ENCODE data around the gene NAXE.

The NAXE gene

GRCh38 chr1:156591432-156592157 is at the start of gene NAXE:
Gene NAXE, plus strand, starts transcription at chr1:156591776. Its CDS starts 29 bp downstream, at chr1:156591805.
- no peaks in the 10 kb centered on the region for H3K9me3 ChIP-seq (ENCODE audit: insufficient read depth, low read depth, low read length)
- H3K27me3 ChIP-seq (ENCODE audit: insufficient read depth, low read length) = no peaks in the 10 kb centered on the region
- H3K27ac ChIP-seq (ENCODE audit: low read length) = peak within 1 kb of the TSS; percentile 91
- peak within 1 kb of the TSS; percentile 84 for H3K9ac ChIP-seq (ENCODE audit: low read depth, low read length)
- H3K4me3 ChIP-seq (ENCODE audit: low read length) = peak within 1 kb of the TSS; percentile 78
- H3K4me1 ChIP-seq (ENCODE audit: insufficient read depth, low read length) = peaks cover 11% of the 10 kb centered on the region; the same call in 1 of the 2 replicates
- peaks cover 41% of the 10 kb centered on the region for H3K36me3 ChIP-seq (ENCODE audit: insufficient read depth, low read depth, low read length)

- H3K4me3 ChIP-seq (ENCODE audit: low read length) = no peak overlapping the region
- no peaks in the 10 kb centered on the region for H3K9me3 ChIP-seq (ENCODE audit: insufficient read depth, low read depth, low read length)
- H3K4me1 ChIP-seq (ENCODE audit: insufficient read depth, low read length) = no peaks in the 10 kb centered on the region
- peaks cover 76% of the 10 kb centered on the region for H3K36me3 ChIP-seq (ENCODE audit: insufficient read depth, low read depth, low read length)
- no peaks in the 10 kb centered on the region for H3K27me3 ChIP-seq (ENCODE audit: insufficient read depth, low read length)
- no peak overlapping the region for H3K27ac ChIP-seq (ENCODE audit: low read length)
- no peak overlapping the region for H3K9ac ChIP-seq (ENCODE audit: low read depth, low read length)
Observed at GRCh38 chr1:156543066-156543465, 48.5 kb upstream of the NAXE start.

DNA sequence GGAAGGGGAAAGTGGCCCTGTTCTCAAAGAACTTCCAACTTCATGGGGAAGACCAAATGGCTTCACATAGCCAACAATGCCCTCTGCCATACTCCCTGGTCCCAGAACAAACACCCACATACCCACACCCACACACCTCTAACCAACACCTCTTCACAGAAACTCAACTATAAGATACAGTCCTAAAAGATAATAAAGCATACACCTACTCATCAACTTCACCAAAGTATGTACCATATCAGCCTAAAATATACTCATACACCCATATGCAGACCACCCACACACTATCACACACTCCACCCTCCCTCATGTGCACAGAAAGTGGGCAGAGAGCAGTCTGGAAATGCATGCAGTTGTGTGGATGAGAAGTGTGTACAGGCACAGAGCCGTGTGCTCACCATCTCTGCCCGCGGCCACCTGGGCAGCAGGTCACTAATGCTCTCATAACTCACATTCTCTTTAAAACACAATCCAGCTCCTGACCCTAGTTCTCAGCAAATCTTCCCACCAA is 46.9 kb upstream of the NAXE start:
- Histone ChIP-seq H3K9me3 (ENCODE audit: insufficient read depth, low read depth, low read length) (no peaks in the 10 kb centered on the region), H3K27me3 (ENCODE audit: insufficient read depth, low read length) (no peaks in the 10 kb centered on the region), H3K4me1 (ENCODE audit: insufficient read depth, low read length) (no peaks in the 10 kb centered on the region), H3K9ac (ENCODE audit: low read depth, low read length) (no peak overlapping the region), H3K36me3 (ENCODE audit: insufficient read depth, low read depth, low read length) (peaks cover 73% of the 10 kb centered on the region), H3K4me3 (ENCODE audit: low read length) (no peak overlapping the region), H3K27ac (ENCODE audit: low read length) (no peak overlapping the region)

GRCh38 chr1:156546267-156546666 is 45.3 kb upstream of the NAXE start:
- H3K27me3 ChIP-seq (ENCODE audit: insufficient read depth, low read length) = no peaks in the 10 kb centered on the region
- no peaks in the 10 kb centered on the region for H3K9me3 ChIP-seq (ENCODE audit: insufficient read depth, low read depth, low read length)
- peaks cover 72% of the 10 kb centered on the region for H3K36me3 ChIP-seq (ENCODE audit: insufficient read depth, low read depth, low read length)
- H3K4me3 ChIP-seq (ENCODE audit: low read length) = no peak overlapping the region
- no peaks in the 10 kb centered on the region for H3K4me1 ChIP-seq (ENCODE audit: insufficient read depth, low read length)
- no peak overlapping the region for H3K27ac ChIP-seq (ENCODE audit: low read length)
- H3K9ac ChIP-seq (ENCODE audit: low read depth, low read length) = no peak overlapping the region; the same call in 1 of the 2 replicates

- no peaks in the 10 kb centered on the region for H3K9me3 ChIP-seq (ENCODE audit: insufficient read depth, low read depth, low read length)
- no peak overlapping the region for H3K4me3 ChIP-seq (ENCODE audit: low read length)
- no peaks in the 10 kb centered on the region for H3K27me3 ChIP-seq (ENCODE audit: insufficient read depth, low read length)
- no peak overlapping the region for H3K27ac ChIP-seq (ENCODE audit: low read length)
- H3K4me1 ChIP-seq (ENCODE audit: insufficient read depth, low read length) = no peaks in the 10 kb centered on the region
- H3K36me3 ChIP-seq (ENCODE audit: insufficient read depth, low read depth, low read length) = peaks cover 74% of the 10 kb centered on the region
- H3K9ac ChIP-seq (ENCODE audit: low read depth, low read length) = no peak overlapping the region
Observed at GRCh38 chr1:156547434-156547833, 44.1 kb upstream of the NAXE start.

- H3K27ac ChIP-seq (ENCODE audit: low read length) = no peak overlapping the region
- H3K4me3 ChIP-seq (ENCODE audit: low read length) = no peak overlapping the region
- H3K36me3 ChIP-seq (ENCODE audit: insufficient read depth, low read depth, low read length) = peaks cover 75% of the 10 kb centered on the region
- H3K9me3 ChIP-seq (ENCODE audit: insufficient read depth, low read depth, low read length) = no peaks in the 10 kb centered on the region
- no peak overlapping the region for H3K9ac ChIP-seq (ENCODE audit: low read depth, low read length)
- no peaks in the 10 kb centered on the region for H3K27me3 ChIP-seq (ENCODE audit: insufficient read depth, low read length)
- H3K4me1 ChIP-seq (ENCODE audit: insufficient read depth, low read length) = no peaks in the 10 kb centered on the region
Observed at GRCh38 chr1:156547982-156548381, 43.6 kb upstream of the NAXE start.

- H3K36me3 ChIP-seq (ENCODE audit: insufficient read depth, low read depth, low read length) = peaks cover 72% of the 10 kb centered on the region
- no peak overlapping the region for H3K4me3 ChIP-seq (ENCODE audit: low read length)
- no peak overlapping the region for H3K9ac ChIP-seq (ENCODE audit: low read depth, low read length)
- no peaks in the 10 kb centered on the region for H3K4me1 ChIP-seq (ENCODE audit: insufficient read depth, low read length)
- H3K9me3 ChIP-seq (ENCODE audit: insufficient read depth, low read depth, low read length) = no peaks in the 10 kb centered on the region
- H3K27ac ChIP-seq (ENCODE audit: low read length) = no peak overlapping the region
- H3K27me3 ChIP-seq (ENCODE audit: insufficient read depth, low read length) = no peaks in the 10 kb centered on the region
Observed at GRCh38 chr1:156549390-156549789, 42.2 kb upstream of the NAXE start.

DNA sequence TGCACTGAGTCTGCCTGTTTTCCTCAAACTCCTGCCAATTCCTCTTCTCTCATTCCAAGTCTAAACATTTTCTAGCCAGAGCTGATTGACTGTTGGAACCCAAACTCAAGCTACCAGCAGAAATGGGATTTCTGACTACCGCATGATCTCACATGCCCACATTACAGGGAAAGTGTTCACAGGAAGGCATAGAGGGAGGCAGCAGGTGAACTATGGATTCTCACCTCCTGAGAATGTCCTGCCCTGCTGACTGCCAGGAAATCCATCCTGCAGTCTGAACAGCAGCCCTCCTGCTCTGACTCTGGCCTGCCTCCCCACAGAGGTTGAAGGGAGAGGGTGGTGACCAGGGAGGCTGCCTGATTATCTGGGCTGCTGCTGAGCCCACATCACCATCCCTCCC is 41.7 kb upstream of the NAXE start:
- Histone ChIP-seq H3K27ac (ENCODE audit: low read length) (no peak overlapping the region), H3K9ac (ENCODE audit: low read depth, low read length) (no peak overlapping the region), H3K27me3 (ENCODE audit: insufficient read depth, low read length) (no peaks in the 10 kb centered on the region), H3K36me3 (ENCODE audit: insufficient read depth, low read depth, low read length) (peaks cover 74% of the 10 kb centered on the region), H3K4me3 (ENCODE audit: low read length) (no peak overlapping the region), H3K9me3 (ENCODE audit: insufficient read depth, low read depth, low read length) (no peaks in the 10 kb centered on the region), H3K4me1 (ENCODE audit: insufficient read depth, low read length) (no peaks in the 10 kb centered on the region)

DNA sequence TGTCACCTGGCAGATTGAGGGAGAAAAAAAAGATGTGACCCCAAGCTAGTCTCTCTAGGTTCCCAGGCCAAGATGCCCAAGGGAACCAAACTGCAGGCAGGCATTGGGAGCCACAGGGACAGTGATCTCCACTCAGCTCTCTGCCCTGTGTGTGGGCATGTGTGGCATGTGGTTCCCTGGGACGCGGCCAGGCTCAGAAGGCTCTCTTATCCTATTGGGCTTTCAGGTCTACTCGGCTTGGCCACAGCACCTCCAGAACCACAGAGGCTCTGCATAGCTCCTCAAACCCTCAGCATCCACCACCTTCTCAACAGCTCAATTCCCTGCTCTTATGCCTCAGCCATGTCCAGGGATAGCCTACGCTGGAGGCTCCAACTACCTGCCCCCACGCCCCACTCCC is 41.2 kb upstream of the NAXE start:
- Histone ChIP-seq H3K27ac (ENCODE audit: low read length) (no peak overlapping the region), H3K4me1 (ENCODE audit: insufficient read depth, low read length) (no peaks in the 10 kb centered on the region), H3K27me3 (ENCODE audit: insufficient read depth, low read length) (no peaks in the 10 kb centered on the region), H3K9ac (ENCODE audit: low read depth, low read length) (no peak overlapping the region), H3K36me3 (ENCODE audit: insufficient read depth, low read depth, low read length) (peaks cover 79% of the 10 kb centered on the region), H3K9me3 (ENCODE audit: insufficient read depth, low read depth, low read length) (no peaks in the 10 kb centered on the region), H3K4me3 (ENCODE audit: low read length) (no peak overlapping the region)

GRCh38 chr1:156551066-156551643 is 40.4 kb upstream of the NAXE start:
- no peak overlapping the region for H3K27ac ChIP-seq (ENCODE audit: low read length)

DNA sequence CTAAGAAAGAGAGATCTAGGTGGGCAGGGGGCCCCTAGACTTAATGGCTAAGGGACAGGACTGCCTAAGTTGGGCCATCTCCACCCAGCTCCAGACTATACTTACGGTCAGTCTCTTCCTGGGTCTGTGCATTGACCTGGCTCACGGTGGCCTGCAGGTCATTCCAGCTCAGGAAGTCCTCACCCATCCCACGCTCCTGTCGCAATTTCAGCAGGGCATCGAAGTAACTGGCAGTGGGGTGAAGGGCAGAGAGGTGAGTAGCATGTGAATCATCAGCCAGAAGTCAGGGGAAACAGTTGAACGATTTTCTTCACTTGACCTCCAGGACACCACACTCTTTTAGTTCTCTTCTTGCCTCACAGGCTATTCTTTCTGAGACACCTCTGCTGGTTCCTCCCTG is 39.7 kb upstream of the NAXE start:
- Histone ChIP-seq H3K36me3 (ENCODE audit: insufficient read depth, low read depth, low read length) (peaks cover 86% of the 10 kb centered on the region), H3K9me3 (ENCODE audit: insufficient read depth, low read depth, low read length) (no peaks in the 10 kb centered on the region), H3K4me1 (ENCODE audit: insufficient read depth, low read length) (no peaks in the 10 kb centered on the region), H3K27me3 (ENCODE audit: insufficient read depth, low read length) (no peaks in the 10 kb centered on the region), H3K27ac (ENCODE audit: low read length) (no peak overlapping the region), H3K4me3 (ENCODE audit: low read length) (no peak overlapping the region), H3K9ac (ENCODE audit: low read depth, low read length) (no peak overlapping the region)

More at GRCh38 chr1:156551066-156551643, 40.4 kb upstream of the NAXE start:
- H3K4me1 ChIP-seq (ENCODE audit: insufficient read depth, low read length) = no peaks in the 10 kb centered on the region
- no peak overlapping the region for H3K4me3 ChIP-seq (ENCODE audit: low read length)
- H3K36me3 ChIP-seq (ENCODE audit: insufficient read depth, low read depth, low read length) = peaks cover 87% of the 10 kb centered on the region
- no peaks in the 10 kb centered on the region for H3K27me3 ChIP-seq (ENCODE audit: insufficient read depth, low read length)
- no peak overlapping the region for H3K9ac ChIP-seq (ENCODE audit: low read depth, low read length)
- H3K9me3 ChIP-seq (ENCODE audit: insufficient read depth, low read depth, low read length) = no peaks in the 10 kb centered on the region

DNA sequence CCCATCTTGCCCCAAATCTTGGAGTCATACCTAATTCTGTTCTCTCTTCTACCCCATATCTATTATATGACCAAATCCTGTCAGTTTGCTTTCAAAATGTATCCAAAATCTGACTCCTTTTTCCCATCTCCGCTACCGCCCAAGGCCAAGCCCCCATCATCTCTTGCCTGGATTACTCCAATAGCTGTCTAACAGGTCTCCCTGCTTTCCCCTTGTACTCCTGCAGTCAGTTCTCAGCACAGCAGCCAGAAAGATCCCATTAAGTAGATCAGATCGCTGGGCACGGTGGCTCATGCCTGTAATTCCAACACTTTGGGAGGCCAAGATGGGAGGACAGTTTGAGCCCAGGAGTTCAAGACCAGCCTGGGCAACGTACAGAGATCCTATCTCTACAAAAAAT is 39.1 kb upstream of the NAXE start:
- H3K4me1 ChIP-seq (ENCODE audit: insufficient read depth, low read length) = no peaks in the 10 kb centered on the region
- H3K27ac ChIP-seq (ENCODE audit: low read length) = no peak overlapping the region
- H3K27me3 ChIP-seq (ENCODE audit: insufficient read depth, low read length) = no peaks in the 10 kb centered on the region
- peaks cover 79% of the 10 kb centered on the region for H3K36me3 ChIP-seq (ENCODE audit: insufficient read depth, low read depth, low read length)
- H3K9ac ChIP-seq (ENCODE audit: low read depth, low read length) = no peak overlapping the region
- H3K4me3 ChIP-seq (ENCODE audit: low read length) = no peak overlapping the region
- H3K9me3 ChIP-seq (ENCODE audit: insufficient read depth, low read depth, low read length) = no peaks in the 10 kb centered on the region
